ENCODE data around the gene AP5Z1.

The AP5Z1 gene

GRCh38 chr7:4775250-4775847 is at the start of gene AP5Z1:
Gene AP5Z1 (plus strand): TSS chr7:4775623. CDS start chr7:4775716, 93 bp downstream.
- peak; percentile 87 for DNase-seq

- DNase-seq, result no peak
Measured at GRCh38 chr7:4725850-4726450, 49.5 kb upstream of the AP5Z1 start.

GRCh38 chr7:4726566-4726965 is 48.9 kb upstream of the AP5Z1 start:
- no peak for DNase-seq

GRCh38 chr7:4727914-4728705 is 47.3 kb upstream of the AP5Z1 start:
- DNase-seq, result no peak

- no peak for DNase-seq
Measured at GRCh38 chr7:4729266-4729665, 46.2 kb upstream of the AP5Z1 start.

GRCh38 chr7:4730276-4730675 is 45.1 kb upstream of the AP5Z1 start:
- no peak for DNase-seq

- DNase-seq, result no peak
Measured at GRCh38 chr7:4730971-4731370, 44.5 kb upstream of the AP5Z1 start.

GRCh38 chr7:4731803-4732202 is 43.6 kb upstream of the AP5Z1 start:
- DNase-seq, result no peak

- no peak for DNase-seq
Measured at GRCh38 chr7:4733936-4734528, 41.4 kb upstream of the AP5Z1 start.

GRCh38 chr7:4734587-4735345 is 40.7 kb upstream of the AP5Z1 start:
- no peak for DNase-seq

GRCh38 chr7:4737300-4737699 is 38.1 kb upstream of the AP5Z1 start:
- no peak for DNase-seq

- peak; percentile 74 for DNase-seq
Measured at GRCh38 chr7:4738711-4739527, 36.5 kb upstream of the AP5Z1 start.

GRCh38 chr7:4739528-4739992 is 35.9 kb upstream of the AP5Z1 start:
- DNase-seq, result peak; percentile 51

GRCh38 chr7:4740796-4741195 is 34.6 kb upstream of the AP5Z1 start:
- DNase-seq, result no peak

GRCh38 chr7:4742051-4742573 is 33.3 kb upstream of the AP5Z1 start:
- DNase-seq, result no peak

GRCh38 chr7:4742852-4743251 is 32.6 kb upstream of the AP5Z1 start:
- no peak for DNase-seq

- peak; percentile 97 for DNase-seq
Measured at GRCh38 chr7:4744391-4745264, 30.8 kb upstream of the AP5Z1 start.

GRCh38 chr7:4745265-4745919 is 30.0 kb upstream of the AP5Z1 start:
- DNase-seq, result no peak

- DNase-seq, result no peak
Measured at GRCh38 chr7:4745971-4746919, 29.2 kb upstream of the AP5Z1 start.
